Measurements from ENCODE around the gene SMTN.

DNA sequence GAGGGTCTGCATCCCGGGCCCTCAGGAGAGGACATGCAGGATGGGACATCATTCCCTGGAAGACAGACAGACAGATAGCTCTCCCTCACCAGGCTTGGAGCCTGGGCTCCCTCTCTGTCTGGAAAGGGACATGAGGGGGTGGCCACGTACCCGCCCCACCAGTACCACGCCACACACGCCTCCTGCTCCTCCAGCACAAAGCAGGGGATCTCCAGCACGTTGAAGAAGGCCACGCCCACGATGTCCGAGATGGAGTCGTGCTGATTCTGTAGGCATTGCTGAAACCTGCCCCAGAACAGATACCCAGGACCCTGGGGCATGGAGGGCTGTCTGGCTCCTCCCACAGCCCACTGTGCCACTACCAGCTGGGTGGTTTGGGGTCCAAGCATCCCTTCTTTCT is 57.0 kb downstream of the SMTN start:
- TF ChIP-seq, protein P1, sequence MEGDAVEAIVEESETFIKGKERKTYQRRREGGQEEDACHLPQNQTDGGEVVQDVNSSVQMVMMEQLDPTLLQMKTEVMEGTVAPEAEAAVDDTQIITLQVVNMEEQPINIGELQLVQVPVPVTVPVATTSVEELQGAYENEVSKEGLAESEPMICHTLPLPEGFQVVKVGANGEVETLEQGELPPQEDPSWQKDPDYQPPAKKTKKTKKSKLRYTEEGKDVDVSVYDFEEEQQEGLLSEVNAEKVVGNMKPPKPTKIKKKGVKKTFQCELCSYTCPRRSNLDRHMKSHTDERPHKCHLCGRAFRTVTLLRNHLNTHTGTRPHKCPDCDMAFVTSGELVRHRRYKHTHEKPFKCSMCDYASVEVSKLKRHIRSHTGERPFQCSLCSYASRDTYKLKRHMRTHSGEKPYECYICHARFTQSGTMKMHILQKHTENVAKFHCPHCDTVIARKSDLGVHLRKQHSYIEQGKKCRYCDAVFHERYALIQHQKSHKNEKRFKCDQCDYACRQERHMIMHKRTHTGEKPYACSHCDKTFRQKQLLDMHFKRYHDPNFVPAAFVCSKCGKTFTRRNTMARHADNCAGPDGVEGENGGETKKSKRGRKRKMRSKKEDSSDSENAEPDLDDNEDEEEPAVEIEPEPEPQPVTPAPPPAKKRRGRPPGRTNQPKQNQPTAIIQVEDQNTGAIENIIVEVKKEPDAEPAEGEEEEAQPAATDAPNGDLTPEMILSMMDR (IDR thresholded peaks at IDR 0.05; ENCODE audit: extremely low read depth in 1 of 2, insufficient read depth in 1 of 2, low read depth in 1 of 2, low read length in 2 of 2), result no peak
- no peak for TF ChIP-seq JUN (IDR thresholded peaks at IDR 0.05; ENCODE audit: borderline replicate concordance, insufficient read depth, insufficient read length, low read depth)
- TF ChIP-seq POLR2AphosphoS5 (IDR thresholded peaks at IDR 0.05; ENCODE audit: insufficient read depth, low read depth, low read length), result no peak
- TF ChIP-seq EZH2 (IDR thresholded peaks at IDR 0.05; ENCODE audit: borderline replicate concordance, low read depth, low read length, severe bottlenecking), result no peak
